Activated effector memory CD4-positive, alpha-beta T cell treated with Interleukin-2 at 50 U/mL for 16 hours (primary cell): Measurements from ENCODE around the gene NCAM1.
"Not testable (repeated sequence)": the region's sequence is repeated elsewhere in the genome, so short reads cannot be mapped to it uniquely, and the experiment has no call there.

Experiments used
- DNase-seq: peaks from one replicate; pipeline ENCODE4 v3.0.0-alpha.2; 2020

Gene NCAM1

DNA sequence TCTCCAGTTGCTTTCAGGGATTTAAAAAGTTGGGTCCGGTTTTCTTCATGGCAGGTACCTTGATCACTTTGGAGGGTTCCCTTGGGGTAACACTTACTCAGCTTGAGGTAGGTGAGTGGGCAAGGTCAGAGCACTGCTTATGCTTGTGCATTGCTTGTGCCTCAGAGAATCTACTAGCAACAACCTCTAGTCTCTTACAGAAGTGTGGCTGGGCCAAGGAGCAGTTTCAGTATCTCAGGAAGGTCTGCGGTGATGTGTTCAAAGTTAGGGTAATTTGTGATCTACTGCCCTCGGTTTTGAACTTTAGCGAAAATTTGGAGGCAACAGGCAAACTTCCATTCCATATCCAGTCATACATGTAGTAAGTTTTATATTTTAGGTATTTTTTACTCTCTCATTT lies 62.8 kb downstream of the NCAM1 start:
- DNase-seq, result no peak

DNA sequence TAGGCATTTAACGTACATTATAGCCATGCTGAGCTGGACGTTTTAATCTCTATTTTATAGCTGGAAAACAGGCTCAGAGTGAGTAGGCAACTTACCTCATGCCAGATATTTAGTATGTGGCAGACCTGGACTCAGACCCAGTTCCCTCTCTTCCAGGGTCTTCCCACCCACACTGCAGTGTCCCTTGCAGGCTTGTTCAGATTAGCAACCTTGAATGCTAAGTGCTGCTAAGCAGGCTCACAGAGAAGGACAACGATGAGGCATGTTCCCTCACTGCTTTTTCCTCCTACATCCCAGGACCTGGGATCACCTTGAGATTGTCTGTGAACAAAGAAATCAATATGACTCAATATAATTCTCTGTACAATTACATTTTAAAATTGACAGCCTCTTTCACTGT lies 65.6 kb downstream of the NCAM1 start:
- DNase-seq, result no peak

DNA sequence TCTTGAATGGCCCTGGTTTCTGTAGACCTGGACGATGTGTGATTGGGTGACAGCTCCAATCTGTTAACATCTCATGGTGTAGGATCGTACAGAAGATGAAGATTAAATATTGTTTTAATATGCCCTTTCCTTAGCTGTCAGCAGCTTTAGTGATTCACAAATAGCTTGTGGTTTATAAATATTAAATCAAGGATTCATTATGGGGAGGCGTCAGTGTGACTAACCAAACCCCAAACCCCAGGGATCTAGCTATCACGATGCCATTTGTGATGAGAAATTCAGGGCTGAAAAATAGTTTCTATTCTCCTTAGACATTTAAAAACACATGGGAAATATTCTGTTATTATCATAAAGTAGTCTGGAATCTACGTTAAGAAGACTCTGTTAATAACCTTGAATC lies 73.4 kb downstream of the NCAM1 start:
- no peak for DNase-seq

DNA sequence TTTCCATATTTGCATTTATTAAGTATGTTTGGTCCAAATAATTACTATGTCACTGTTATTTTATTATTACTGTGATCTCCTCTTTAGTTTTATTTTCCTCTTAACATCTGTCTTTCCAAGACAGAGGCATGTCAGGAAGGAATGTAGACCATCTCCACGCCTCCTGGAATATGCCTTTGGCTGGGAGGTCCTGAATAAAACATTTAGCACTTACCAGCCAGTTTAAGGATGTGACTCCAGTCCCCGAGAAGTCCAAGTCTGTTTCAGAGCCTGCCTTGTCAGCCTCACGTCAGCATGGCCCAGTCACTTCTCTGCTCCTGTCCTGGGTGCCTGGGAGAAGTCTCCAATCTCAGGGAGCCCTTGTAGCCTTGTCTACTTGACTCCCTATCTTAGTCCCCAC lies 74.5 kb downstream of the NCAM1 start:
- no peak for DNase-seq

DNA sequence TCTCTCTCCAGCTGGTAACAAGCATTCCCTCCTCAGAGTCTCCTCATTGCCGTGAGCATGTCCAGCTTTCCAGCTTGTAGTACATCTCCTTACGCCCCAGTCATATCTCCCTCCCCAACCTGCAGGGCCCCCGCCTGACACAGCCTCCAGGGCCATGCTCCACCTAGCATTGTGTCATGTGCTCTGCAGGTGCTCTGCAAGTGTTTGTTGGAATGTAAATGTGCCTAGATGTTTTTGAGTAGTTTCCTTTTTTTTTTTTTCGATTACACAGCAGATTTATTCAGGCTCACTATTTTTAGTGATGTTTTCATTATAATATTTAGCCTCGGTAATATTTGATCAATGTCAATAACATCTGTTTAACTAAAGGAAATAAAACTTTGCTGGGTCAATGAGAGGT lies 82.5 kb downstream of the NCAM1 start:
- no peak for DNase-seq

DNA sequence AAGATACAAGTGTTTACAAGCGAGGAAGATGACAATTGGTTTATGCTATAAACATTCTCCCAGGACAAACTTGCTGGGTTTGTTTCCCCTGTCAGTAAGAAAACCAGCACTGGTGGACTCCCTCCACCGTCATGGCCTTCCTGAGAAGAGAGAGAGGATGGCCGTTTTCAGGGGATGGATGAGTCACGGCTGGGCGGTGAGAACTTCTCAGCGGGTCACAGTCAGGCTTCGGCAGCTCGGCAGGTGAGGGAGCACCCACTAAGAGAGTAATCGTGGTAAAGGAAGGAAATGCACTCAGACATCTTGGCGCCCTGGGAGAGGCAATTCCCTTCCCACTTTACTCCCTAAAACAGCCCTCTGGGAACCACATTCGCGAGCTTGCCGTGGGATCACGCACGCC lies 83.9 kb downstream of the NCAM1 start:
- no peak for DNase-seq

DNA sequence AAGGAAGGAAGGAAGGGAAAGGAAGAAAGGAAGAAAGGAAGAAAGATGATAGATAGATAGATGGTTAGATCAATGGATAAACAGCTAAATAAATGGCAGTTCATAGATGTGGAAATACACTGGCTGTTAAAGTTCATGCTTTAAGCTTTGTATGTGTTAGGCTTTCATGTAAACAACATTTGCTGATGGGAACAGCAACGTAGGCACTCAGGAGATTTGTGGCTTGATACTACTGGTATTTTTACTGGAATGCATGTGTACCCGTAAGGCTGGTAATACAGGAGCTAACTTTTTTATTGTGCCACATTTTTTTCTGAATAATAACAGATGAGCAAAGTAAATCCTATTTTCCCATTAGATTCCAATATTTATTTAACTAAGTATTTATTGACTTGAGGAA lies 85.6 kb downstream of the NCAM1 start:
- no peak for DNase-seq

DNA sequence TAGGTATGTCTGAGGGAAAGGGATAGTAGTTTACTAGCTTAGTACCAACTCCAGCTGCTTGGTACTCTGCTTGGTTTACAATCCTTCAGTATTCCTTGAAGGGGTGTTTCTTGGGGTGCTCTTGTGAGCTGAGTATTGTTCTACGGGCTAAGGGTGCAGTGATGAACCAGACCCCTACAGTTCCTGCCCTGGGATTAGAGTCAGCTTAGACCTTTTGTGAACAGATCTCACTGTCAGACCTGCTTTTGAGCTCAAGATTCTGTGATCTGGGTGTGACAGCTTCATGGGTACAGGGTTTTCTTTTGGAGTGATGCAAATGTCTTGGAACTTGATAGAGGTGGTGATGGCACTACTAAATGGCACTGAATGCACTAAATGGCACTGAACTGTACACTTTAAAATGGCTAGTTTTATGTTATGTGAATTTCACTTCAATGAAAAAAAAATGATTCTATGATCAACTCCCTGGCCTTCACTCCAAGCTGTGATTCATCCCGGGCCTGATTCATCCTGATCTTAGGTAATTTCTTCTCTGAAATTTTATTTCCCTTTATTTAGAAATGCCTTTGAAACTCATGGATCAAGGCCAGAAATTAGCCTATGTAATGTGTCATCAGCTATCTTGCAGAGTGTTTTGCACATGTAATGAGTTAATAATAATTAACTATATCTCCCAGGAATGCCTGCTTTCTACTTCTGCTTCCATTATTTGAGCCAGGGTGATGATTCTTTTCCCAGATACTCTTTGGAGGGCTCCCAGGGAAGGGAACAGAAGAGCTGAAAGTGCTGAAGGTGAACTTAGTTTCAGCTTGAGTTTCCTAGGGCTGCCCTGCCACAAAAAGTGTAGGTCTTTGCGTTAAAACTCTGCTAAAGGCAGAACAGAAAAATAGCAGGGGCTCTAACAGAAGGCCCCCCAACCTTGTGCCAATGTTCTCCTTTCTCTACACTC lies 87.9 kb downstream of the NCAM1 start:
- DNase-seq, result no peak

DNA sequence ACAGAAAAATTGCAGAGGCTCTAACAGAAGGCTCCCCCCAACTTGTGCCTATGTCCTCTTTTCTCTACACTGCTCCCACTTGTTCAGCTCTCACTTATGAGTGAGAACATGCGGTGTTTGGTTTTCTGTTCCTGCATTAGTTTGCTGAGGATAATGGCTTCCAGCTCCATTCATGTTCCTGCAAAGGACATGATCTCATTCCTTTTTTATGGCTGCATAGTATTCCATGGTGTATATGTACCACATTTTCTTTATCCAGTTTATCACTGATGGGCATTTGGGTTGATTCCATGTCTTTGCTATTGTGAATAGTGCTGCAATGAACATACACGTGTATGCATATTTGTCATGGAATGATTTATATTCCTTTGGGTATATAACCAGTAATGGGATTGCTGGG lies 91.8 kb downstream of the NCAM1 start:
- DNase-seq, result not testable (repeated sequence)

DNA sequence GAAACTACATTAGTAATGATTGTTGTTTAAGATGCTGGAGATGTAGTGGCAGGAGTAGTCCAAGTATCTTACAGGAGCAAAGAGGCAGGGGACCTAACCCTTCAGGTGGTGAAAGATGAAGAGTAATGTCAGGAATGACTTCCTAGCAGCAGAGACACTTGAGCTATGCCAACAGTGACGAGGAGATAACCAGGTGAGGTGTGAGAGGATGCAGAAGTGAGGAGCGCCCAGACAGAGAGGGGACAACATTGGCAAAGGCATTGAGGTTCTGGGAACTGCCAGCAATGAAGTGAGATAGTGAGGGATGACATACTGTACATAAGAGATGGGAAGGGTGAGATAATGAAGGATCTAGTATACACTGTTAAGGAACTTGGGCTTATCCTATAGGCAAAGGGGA lies 95.8 kb downstream of the NCAM1 start:
- DNase-seq, result no peak

DNA sequence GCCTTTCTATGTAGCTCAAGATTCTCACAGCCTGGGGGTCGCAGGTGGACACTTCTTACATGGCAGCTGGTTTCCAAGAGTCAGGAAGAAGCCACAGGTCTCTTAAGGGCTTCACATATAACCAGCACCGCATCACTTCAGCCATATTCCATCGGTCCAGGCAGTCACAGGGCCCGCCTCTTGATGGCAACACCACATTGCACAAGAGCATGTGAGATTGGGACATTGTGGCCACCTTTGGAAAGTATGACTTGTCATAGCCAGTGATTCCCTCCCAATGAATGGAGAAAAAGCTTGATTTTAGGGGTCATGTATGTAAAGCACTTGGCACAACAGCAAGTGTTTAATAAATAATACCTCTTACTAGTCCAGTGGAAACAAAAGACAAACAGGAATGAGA lies 98.3 kb downstream of the NCAM1 start:
- DNase-seq, result no peak

DNA sequence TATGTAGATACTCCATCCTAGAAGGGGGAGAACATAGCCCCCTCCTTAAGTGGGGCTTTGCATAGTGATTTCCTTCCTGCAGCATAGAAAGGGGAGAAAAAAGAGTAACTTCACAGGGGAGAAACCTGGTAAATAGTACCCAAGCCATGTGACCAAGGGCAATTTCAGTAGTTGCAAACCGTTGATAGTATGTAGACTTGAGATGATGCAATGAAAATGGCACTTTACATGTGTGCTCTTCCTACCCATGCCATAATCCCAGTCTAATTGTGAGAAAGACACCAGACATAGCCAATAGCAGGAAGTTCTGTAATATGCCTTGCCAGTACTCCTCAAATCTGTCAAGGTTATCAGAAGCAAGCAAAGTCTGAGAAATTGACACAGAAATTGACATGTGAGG lies 104.1 kb downstream of the NCAM1 start:
- no peak for DNase-seq

DNA sequence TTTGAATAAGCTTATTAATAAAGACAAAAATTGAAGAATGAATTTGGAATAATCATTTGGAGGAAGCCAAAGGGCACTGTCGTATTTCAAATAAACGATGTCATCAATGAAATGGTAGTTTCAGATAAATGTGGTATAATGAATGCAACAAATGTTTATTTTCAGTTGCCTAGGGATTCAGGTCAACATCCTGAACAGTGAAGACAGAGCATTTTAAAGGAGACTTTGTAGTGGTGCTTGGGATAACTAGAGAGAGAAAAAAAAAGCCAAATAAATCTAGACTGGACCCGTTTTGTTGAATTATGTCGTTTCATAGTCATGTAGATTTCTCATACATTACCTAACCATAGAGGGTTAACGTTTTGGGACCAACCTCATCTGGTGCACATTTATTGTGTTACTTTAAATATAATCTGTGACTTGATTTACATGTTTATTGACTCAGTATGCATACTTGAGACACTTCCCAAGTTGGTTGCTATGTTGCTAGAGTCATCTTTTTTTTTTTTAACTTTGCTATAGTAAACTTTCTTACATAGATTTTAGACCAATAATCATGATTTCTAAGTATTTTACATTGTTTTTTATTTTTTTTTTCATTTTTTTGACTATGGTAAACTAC lies 111.1 kb downstream of the NCAM1 start:
- DNase-seq, result no peak

DNA sequence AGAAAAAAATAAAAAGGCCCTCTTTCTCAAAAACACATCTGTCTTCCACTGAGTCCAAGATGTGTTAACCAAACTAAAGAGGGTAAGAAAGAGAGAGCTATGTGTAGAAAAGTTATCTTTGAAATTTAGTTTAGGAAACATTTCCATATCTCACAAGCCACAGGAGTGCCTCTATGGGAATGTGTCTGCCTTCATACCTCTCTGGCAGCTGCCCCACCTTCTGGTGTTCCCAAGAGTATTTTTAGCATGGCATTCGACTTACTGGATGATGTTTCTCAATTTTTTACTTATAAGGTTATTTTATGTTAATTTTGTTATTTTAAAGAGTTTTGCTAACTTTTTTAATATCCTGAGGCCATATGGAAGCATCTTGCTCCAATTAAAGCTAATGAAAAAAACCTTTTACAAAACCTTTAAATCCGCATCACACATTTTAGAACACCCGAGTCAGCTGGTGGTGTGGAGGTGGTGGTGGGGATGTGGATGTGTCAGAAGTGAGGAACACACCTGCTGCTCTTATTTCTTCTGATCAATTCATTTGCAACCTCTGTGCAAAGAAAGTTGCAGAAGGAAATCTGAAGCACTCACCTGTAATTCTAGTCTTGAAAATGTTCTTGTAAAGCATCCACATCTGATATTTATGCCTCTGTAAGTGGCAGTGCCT lies 112.2 kb downstream of the NCAM1 start:
- DNase-seq, result no peak

DNA sequence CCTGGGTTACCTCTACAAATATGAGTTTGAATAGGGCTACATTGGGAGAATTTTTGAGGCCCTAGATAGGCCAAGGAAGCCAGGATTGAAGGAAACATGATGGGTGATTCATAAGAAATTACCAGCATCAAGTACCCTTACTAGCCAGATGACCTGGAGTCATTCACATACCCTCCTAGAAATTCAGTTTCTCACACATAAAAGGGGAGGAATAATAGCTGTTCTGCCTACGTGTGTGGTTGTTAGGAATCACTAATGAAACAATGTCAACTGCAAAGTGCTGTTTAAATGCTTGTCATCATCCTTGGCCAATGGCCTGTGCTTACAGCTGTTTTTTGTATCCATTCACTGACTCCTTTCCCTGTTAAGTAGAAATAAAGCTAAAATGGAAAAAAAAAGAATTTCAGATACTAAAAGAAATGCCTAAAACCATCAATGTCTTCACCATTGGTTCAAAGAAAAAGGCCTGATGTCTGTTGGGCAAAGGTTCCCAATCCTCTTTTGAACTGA lies 114.4 kb downstream of the NCAM1 start:
- no peak for DNase-seq

DNA sequence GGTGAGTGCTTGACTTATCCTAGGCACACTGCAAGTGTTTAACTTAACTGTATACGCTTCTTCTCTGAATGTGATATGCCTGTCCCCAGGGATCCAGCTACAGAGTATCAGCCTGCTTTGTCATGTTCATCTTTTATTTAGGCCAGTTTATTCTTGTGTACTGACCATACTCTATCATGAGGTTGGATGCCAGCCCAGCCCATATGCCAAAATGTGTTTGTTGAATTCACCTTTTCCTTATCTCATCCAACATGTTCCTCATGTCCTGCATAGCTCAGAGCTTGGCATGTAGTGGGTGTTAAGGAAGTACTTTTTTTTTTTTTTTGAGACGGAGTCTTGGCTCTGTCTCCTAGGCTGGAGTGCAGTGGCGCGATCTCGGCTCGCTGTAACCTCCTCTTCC lies 116.2 kb downstream of the NCAM1 start:
- DNase-seq, result no peak

DNA sequence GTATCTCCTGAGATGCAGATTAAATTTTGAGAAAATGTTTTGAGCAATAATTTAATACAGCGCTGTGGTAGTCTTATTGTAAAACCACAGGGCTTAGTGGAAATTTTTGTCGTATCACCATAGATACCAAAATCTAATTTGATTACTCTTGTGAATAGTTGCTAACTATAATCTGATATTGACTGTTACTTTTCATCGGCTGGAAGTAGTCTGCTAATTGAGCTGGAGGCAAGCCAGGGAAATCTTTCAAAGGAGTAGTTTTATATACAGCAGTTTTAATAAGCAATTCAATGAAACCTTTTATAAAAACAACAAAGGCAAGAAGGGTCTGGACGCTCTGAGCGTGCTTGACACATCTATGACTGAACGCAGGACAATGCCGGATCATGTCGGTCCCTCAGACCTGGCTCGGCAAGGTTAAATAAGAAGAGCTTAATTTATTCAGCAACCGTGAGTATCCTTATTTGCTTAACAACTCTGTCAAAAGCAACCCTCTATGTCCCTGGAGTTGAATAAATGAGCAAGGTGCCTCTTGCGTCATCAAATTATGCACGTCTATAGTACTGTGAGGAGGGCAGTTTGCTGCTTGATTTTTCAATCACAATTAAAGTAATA lies 121.2 kb downstream of the NCAM1 start:
- no peak for DNase-seq

DNA sequence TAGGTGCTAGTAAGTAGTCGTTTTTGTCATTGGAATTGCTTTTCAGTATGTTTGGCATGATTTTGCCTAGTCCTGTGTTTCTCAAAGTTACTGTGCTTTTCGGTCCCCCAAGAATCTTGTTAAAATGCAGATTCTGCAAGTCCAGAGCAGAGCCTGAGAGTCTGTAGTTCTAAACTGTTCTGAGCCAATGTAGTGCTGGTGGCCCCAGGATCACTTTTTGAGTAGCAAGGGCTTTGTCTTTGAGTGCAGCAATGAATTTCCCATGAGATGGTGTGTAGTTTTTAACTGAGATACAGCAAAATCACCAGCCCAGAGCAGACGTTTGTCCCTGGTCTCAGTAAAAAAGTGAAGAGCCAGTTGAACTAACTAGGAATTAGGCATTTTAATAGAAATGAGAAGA lies 122.4 kb downstream of the NCAM1 start:
- DNase-seq, result no peak

DNA sequence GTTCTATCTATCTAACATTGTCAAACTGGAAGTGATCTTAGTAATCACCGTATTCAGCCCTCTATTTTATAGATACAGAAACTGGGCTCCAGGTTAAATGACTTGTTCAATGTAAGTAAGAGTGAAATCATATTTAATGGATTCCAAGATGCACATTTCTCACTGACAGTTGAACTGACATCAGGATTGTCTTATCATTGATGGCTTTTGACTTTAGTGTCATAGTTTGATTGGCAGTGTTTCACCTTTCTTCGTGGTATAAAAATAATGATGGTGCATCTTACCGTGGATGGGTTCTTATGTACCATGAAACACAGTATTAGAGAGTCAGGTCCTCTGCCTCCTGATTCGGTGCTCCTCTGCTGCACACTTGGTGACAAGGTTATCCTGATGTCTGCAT lies 123.1 kb downstream of the NCAM1 start:
- no peak for DNase-seq

DNA sequence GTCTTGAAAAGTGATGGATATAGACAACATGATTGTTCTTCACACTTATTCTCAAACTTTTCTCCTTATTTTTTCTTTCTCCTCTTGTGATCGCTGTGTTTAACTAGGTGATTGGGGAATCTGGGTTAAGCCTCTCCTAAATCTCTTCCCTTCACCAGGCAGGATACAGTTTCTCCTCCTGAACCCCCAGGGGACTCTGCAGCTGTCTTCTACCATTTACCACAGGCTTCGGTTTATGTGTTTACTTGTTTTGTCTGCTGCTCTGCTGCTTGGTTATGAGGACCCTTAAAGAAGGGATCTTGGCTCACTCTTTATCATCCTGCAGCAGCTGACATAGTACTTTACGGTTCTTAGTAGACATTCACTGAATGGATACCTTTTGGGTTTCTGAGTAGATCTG lies 124.2 kb downstream of the NCAM1 start:
- DNase-seq, result no peak

DNA sequence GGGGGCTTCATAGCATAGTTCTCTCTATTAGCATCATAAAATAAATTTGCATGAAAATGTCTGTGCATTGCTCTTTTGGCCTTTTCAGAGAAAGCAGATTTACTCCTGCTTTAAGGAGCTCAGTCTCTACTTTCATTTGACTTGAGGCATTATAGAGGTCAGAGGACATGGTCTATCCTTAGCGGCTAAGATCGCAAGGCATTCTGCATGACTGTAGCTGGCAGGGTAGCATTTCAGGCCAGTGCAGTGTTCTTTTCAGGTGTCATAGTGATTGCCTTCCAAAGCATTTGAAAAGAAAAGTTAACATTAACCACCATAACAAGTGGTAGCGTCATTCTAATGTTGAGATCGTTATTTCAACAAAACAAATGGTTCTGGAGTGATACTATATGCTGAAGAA lies 126.5 kb downstream of the NCAM1 start:
- DNase-seq, result no peak

DNA sequence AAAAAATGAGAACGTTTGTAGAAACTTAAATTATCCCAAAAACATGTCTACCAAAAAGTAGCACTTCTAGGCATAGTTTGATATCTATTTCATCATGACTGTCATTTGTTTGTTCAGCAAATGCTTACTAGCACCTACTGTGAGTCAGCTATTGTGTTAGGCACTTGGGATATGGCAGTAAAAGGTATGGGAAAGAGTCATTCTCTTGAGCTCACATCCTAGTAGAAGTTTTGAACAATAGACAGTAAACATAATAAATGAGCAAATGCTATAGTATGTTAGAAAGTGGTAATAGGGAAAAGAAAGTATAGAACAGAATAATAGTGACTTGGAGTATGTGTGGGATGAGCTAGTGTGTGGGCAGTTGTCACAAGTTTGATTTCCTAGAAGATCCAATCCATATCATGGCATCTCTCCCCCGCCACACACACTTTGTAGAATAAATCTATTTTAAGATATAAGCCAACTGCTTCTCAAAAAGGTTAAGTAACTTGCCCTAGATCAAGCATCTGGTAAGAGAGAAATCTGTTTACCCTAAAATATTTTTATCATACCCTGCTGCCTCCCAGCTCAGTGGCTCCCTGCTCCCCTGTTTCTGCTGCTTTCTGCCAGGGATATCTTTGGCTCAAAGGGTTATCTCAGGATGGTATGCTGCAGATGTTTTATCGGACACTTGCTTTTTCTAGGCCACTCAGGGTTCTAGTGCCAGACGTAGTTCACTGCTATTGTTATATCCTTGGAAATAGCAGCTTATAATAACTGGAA lies 129.7 kb downstream of the NCAM1 start:
- no peak for DNase-seq

DNA sequence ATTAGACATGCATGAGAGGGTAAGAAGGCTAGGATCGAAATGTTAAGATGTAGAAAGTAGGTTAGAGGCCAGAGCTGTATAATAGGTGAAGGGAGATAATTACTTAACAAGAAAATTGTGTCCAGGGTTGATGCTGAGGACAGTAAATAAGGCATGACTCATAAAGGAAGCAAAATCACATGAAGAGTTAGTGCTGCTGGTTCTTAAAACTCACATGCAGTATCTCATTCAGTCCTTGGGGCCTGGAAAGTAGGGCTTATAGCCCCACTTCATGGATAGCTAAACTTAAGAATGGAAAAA lies 130.2 kb downstream of the NCAM1 start:
- DNase-seq, result no peak
